H1 (cell line): Measurements from ENCODE around the gene CDH19. TPM values are rescaled to one million over a fixed set of nuclear protein-coding genes. Genes with fewer than 3 reads are reported as not detected.

Experiments
- CTCF ChIA-PET: fragments of 300-600 bp; sonication (Branson Sonifier 250); formaldehyde crosslinking; loops from one replicate; lab custom pipeline; 2021; ENCODE audit not compliant: partially characterized antibody; lab: Charles Lee
- POLR2A ChIA-PET: fragments of 300-600 bp; sonication (Branson Sonifier 250); formaldehyde crosslinking; loops from one replicate; lab custom pipeline; 2021; ENCODE audit warnings: inconsistent platforms; ENCODE audit not compliant: partially characterized antibody; lab: Charles Lee
- DNase-seq, 2 experiments: peaks; one replicate each; pipeline versions ENCODE4 v3.0.0 to v3.0.0-alpha.2; 2010 to 2022; ENCODE audit warnings: low spot score in 2 of 2, low read depth in 1 of 2, mixed read lengths in 1 of 2
- FAIRE-seq: peaks from 2 replicates; lab custom pipeline; 2011; peaks lifted over from hg19 to GRCh38; lab: Jason Lieb, UNC
- H2AFZ ChIP-seq: 2 replicates; pipeline ENCODE4 v1.8.1; 2012; ENCODE audit warnings: low read length, inconsistent platforms
- H2AK5ac ChIP-seq: 2 replicates; pipeline ENCODE4 v1.6.1; 2013; ENCODE audit warnings: low read depth, low read length
- H2BK120ac ChIP-seq: replicated peaks from 2 replicates; pipeline ENCODE3; 2013; ENCODE audit warnings: low read depth, low read length, inconsistent platforms
- H2BK12ac ChIP-seq: 2 replicates; pipeline ENCODE4 v1.6.1; 2013; ENCODE audit warnings: low read depth, low read length
- H2BK15ac ChIP-seq: 2 replicates; pipeline ENCODE4 v1.6.1; 2013; ENCODE audit warnings: low read length
- H2BK20ac ChIP-seq: 2 replicates; pipeline ENCODE4 v1.6.1; 2013; ENCODE audit warnings: low read length
- H2BK5ac ChIP-seq: 2 replicates; pipeline ENCODE4 v1.6.1; 2013; ENCODE audit warnings: low read depth, low read length
- H3K14ac ChIP-seq: 2 replicates; pipeline ENCODE4 v1.6.1; 2013; ENCODE audit warnings: inconsistent platforms; ENCODE audit not compliant: insufficient read length
- H3K18ac ChIP-seq: 2 replicates; pipeline ENCODE4 v1.6.1; 2013; ENCODE audit warnings: low read length; ENCODE audit errors: extremely low read depth
- H3K23ac ChIP-seq: 2 replicates; pipeline ENCODE4 v1.6.1; 2013; ENCODE audit warnings: inconsistent platforms; ENCODE audit not compliant: insufficient read length
- H3K23me2 ChIP-seq: 2 replicates; pipeline ENCODE4 v1.6.1; 2013; ENCODE audit warnings: low read depth, low read length
- H3K27ac ChIP-seq: 2 replicates; pipeline ENCODE4 v1.6.1; 2011; ENCODE audit warnings: low read depth, low read length, inconsistent platforms
- H3K27me3 ChIP-seq, 4 experiments: replicated peaks in 1 of 4; 1 replicate in 1 of 4; 2 replicates in 3 of 4; pipeline versions ENCODE4 v1.6.1 to v1.8.1; 2011 to 2013; ENCODE audit warnings: low read length in 3 of 4, mild to moderate bottlenecking in 3 of 4, inconsistent platforms in 2 of 4, mixed read lengths in 2 of 4, moderate library complexity in 1 of 4; ENCODE audit not compliant: control insufficient read depth in 3 of 4, insufficient read depth in 3 of 4; ENCODE audit errors: extremely low read depth in 1 of 4
- H3K36me3 ChIP-seq, 4 experiments: 2 replicates each; pipeline versions ENCODE4 v1.6.1 to v1.8.1; 2011 to 2013; ENCODE audit warnings: mild to moderate bottlenecking in 4 of 4, low read length in 3 of 4, moderate library complexity in 2 of 4, control low read depth in 1 of 4, inconsistent platforms in 1 of 4; ENCODE audit not compliant: insufficient read depth in 4 of 4, control insufficient read depth in 2 of 4
- H3K4ac ChIP-seq: replicated peaks from 2 replicates; pipeline ENCODE3; 2013; ENCODE audit warnings: low read length, low read depth, mixed read lengths, inconsistent platforms; ENCODE audit not compliant: insufficient read length
- H3K4me1 ChIP-seq, 4 experiments: replicated peaks in 1 of 4; 1 replicate in 1 of 4; 2 replicates in 3 of 4; pipeline versions ENCODE4 v1.6.1 to v1.8.1; 2011 to 2013; ENCODE audit warnings: low read length in 3 of 4, inconsistent platforms in 2 of 4, mixed read lengths in 1 of 4; ENCODE audit not compliant: insufficient read depth in 4 of 4, control insufficient read depth in 3 of 4
- H3K4me2 ChIP-seq, 2 experiments: 2 replicates each; pipeline versions ENCODE4 v1.6.1 to v1.8.1; 2011 to 2013; ENCODE audit warnings: low read depth in 2 of 2, low read length in 2 of 2, control low read depth in 1 of 2, inconsistent platforms in 1 of 2, mild to moderate bottlenecking in 1 of 2; ENCODE audit not compliant: insufficient read depth in 1 of 2
- H3K4me3 ChIP-seq, 4 experiments: fragments of 200-600, 300-600 bp in 1 of 4; sonication (generic), shearing (Covaris generic), sonication (Bioruptor Twin) in 1 of 4; 2 replicates each; pipeline versions ENCODE4 v1.5.1 to v1.8.1; 2011 to 2016; ENCODE audit warnings: low read length in 4 of 4, low read depth in 3 of 4, control low read depth in 2 of 4, inconsistent platforms in 2 of 4, mild to moderate bottlenecking in 2 of 4, mixed read lengths in 1 of 4, moderate library complexity in 1 of 4; ENCODE audit not compliant: insufficient read depth in 2 of 4; ENCODE audit errors: extremely low read depth in 1 of 4
- H3K56ac ChIP-seq: replicated peaks from 2 replicates; pipeline ENCODE3; 2013; ENCODE audit warnings: low read depth, mild to moderate bottlenecking, mixed read lengths, low read length, inconsistent platforms; ENCODE audit not compliant: insufficient read length
- H3K79me1 ChIP-seq: 2 replicates; pipeline ENCODE4 v1.6.1; 2013; ENCODE audit warnings: low read depth, low read length, control low read depth
- H3K79me2 ChIP-seq, 2 experiments: 2 replicates each; pipeline versions ENCODE4 v1.6.1 to v1.8.1; 2012 to 2013; ENCODE audit warnings: low read length in 2 of 2, mild to moderate bottlenecking in 2 of 2, inconsistent platforms in 1 of 2; ENCODE audit not compliant: insufficient read depth in 2 of 2, control insufficient read depth in 1 of 2
- H3K9ac ChIP-seq, 4 experiments: replicated peaks in 1 of 4; 1 replicate in 1 of 4; 2 replicates in 3 of 4; pipeline versions ENCODE4 v1.6.1 to v1.8.1; 2011 to 2013; ENCODE audit warnings: low read depth in 3 of 4, low read length in 3 of 4, control low read depth in 2 of 4, mild to moderate bottlenecking in 2 of 4, moderate library complexity in 2 of 4, inconsistent platforms in 1 of 4; ENCODE audit errors: extremely low read depth in 1 of 4
- H3K9me3 ChIP-seq, 2 experiments: 2 replicates each; pipeline versions ENCODE4 v1.6.1 to v1.8.1; 2012 to 2013; ENCODE audit warnings: mild to moderate bottlenecking in 2 of 2, moderate library complexity in 2 of 2, control low read depth in 1 of 2, inconsistent platforms in 1 of 2, low read depth in 1 of 2, low read length in 1 of 2, mixed read lengths in 1 of 2; ENCODE audit not compliant: insufficient read depth in 2 of 2
- H4K20me1 ChIP-seq, 2 experiments: replicated peaks in 1 of 2; 2 replicates each; pipeline versions ENCODE3 to v1.8.1; 2011 to 2013; ENCODE audit warnings: inconsistent platforms in 2 of 2, low read length in 2 of 2, mild to moderate bottlenecking in 1 of 2; ENCODE audit not compliant: insufficient read depth in 2 of 2, control insufficient read depth in 1 of 2
- H4K5ac ChIP-seq: 2 replicates; pipeline ENCODE4 v1.6.1; 2013; ENCODE audit warnings: low read length, low read depth, mixed read lengths, inconsistent platforms; ENCODE audit not compliant: insufficient read length
- H4K8ac ChIP-seq: 2 replicates; pipeline ENCODE4 v1.8.0; 2013; ENCODE audit warnings: mild to moderate bottlenecking, moderate library complexity, low read length, inconsistent platforms; ENCODE audit not compliant: insufficient read depth; ENCODE audit errors: extremely low read depth
- H4K91ac ChIP-seq: replicated peaks from 2 replicates; pipeline ENCODE3; 2013; ENCODE audit warnings: low read length, mixed read lengths, inconsistent platforms; ENCODE audit not compliant: insufficient read length
- E2F6 ChIP-seq: IDR thresholded peaks from 2 replicates; pipeline ENCODE4 v1.6.1; 2012; ENCODE audit warnings: inconsistent platforms
- JUN ChIP-seq: IDR thresholded peaks from 2 replicates; pipeline ENCODE4 v1.6.1; 2011; ENCODE audit warnings: low read depth, mild to moderate bottlenecking, improper control_type of control experiment, low read length
- WGBS, 2 experiments: shearing (Covaris generic) in 1 of 2; methylation state at CpG; one replicate each; pipeline versions ENCODE4 v1.1.6 to v1.1.7; 2013 to 2015; ENCODE audit warnings: low lambda C conversion rate in 2 of 2, mixed read lengths in 2 of 2, inconsistent platforms in 1 of 2, low coverage in 1 of 2, missing lambda C conversion rate in 1 of 2; ENCODE audit not compliant: insufficient replicate concordance in 2 of 2, insufficient coverage in 1 of 2, insufficient read length in 1 of 2; ENCODE audit errors: extremely low coverage in 1 of 2, missing lambda C conversion rate in 1 of 2; 5-methylcytosine and 5-hydroxymethylcytosine counted together
- polyA plus RNA-seq, 7 experiments: library from polyadenylated mRNA; depleted of rRNA in 3 of 7; stranded (reverse) in 5 of 7; unstranded in 2 of 7; fragments of >200 nt in 5 of 7; fragments of 200-250 nt in 2 of 7; gene quantifications; 1 replicate in 5 of 7; 2 replicates in 1 of 7; 4 replicates in 1 of 7; pipeline versions ENCODE4 v1.2.1 to v1.2.3, GENCODE V29; 2011 to 2013; ENCODE audit warnings: missing spikeins in 2 of 7, mixed read lengths in 2 of 7
- total RNA-seq: library from RNA; stranded (reverse); fragmentation: NEBNext Ultra II Directional; extraction: Animal tissue kit (Norgen Biotek cat#: 25700); gene quantifications from 2 replicates; pipeline ENCODE4 v1.2.1, GENCODE V29; 2021

The CDH19 gene
- total and polyA plus RNA-seq, 2 of the 8 experiments (the other 6 are each of a cell fraction or from before 2014, with no cell fraction given) = not detected

- H4K20me1 ChIP-seq = no peaks in the 10 kb centered on the region
- no peak overlapping the region for H3K23ac ChIP-seq
- H4K5ac ChIP-seq = no peak overlapping the region
- H3K36me3 ChIP-seq = no peaks in the 10 kb centered on the region
- no peaks in the 10 kb centered on the region for H3K79me1 ChIP-seq
- no peak overlapping the region for H3K14ac ChIP-seq
- no peak overlapping the region for H4K8ac ChIP-seq
- DNase-seq = no peak
- H3K27ac ChIP-seq = no peak overlapping the region
- no peak overlapping the region for H2BK12ac ChIP-seq
- H3K23me2 ChIP-seq = no peaks in the 10 kb centered on the region
- no peak overlapping the region for H3K4me3 ChIP-seq
- H3K18ac ChIP-seq = no peak overlapping the region
- no peaks in the 10 kb centered on the region for H3K79me2 ChIP-seq
- H2BK20ac ChIP-seq = no peak overlapping the region
- H2AFZ ChIP-seq = no peak overlapping the region
- ChIA-PET CTCF (no interaction called here), POLR2A (no interaction called here)
- 80% methylated on average over 4 of the region's 4 CpGs; no CpG with 5 or more reads in 1 of the 2 experiments for WGBS, 2 experiments
- H2BK15ac ChIP-seq = no peak overlapping the region
- H2BK120ac ChIP-seq = no peak overlapping the region
- H2AK5ac ChIP-seq = no peak overlapping the region
- no peak overlapping the region for H3K9ac ChIP-seq
- H3K4me2 ChIP-seq = no peak overlapping the region
- H3K4ac ChIP-seq = no peak overlapping the region
- H3K4me1 ChIP-seq = no peaks in the 10 kb centered on the region
- no peak overlapping the region for H4K91ac ChIP-seq
- no peak for FAIRE-seq
- no peak overlapping the region for H3K56ac ChIP-seq
- no peak overlapping the region for H2BK5ac ChIP-seq
- H3K27me3 ChIP-seq = no peaks in the 10 kb centered on the region
- H3K9me3 ChIP-seq = no peaks in the 10 kb centered on the region
- TF ChIP-seq E2F6 = no peak
- TF ChIP-seq JUN = no peak
Measured at GRCh38 chr18:66587430-66587829, 16.5 kb downstream of the CDH19 start.
